SK-N-SH (cell line): Measurements from ENCODE around the gene TMEM248. TPM values are rescaled to one million over a fixed set of nuclear protein-coding genes. Genes with fewer than 3 reads are reported as not detected.
"Not testable (repeated sequence)": the region's sequence is repeated elsewhere in the genome, so short reads cannot be mapped to it uniquely, and the experiment has no call there.

Source experiments
- CTCF ChIA-PET: fragments of 300-600, 350-600 bp; formaldehyde crosslinking; extraction: SDS; loops from one replicate; lab custom pipeline; 2021; lab: Yijun Ruan, JAX
- POLR2A ChIA-PET: fragments of 350-600 bp; sonication (Branson Sonifier 250); formaldehyde crosslinking; extraction: SDS; loops from one replicate; lab custom pipeline; 2020; ENCODE audit warnings: antibody characterized with exemption, inconsistent platforms; lab: Yijun Ruan, JAX
- DNase-seq: peaks from one replicate; pipeline ENCODE4 v3.0.0; 2012
- H2AFZ ChIP-seq: fragments of 200-600 bp; sonication (generic); 2 replicates; pipeline ENCODE4 v1.8.1; 2016; ENCODE audit warnings: antibody characterized with exemption, mild to moderate bottlenecking, low read depth
- H3F3A ChIP-seq: fragments of 200-600 bp; sonication (generic); replicated peaks from 2 replicates; pipeline ENCODE3; 2016; ENCODE audit warnings: antibody characterized with exemption, mild to moderate bottlenecking; ENCODE audit not compliant: insufficient read depth
- H3K27ac ChIP-seq, 2 experiments: fragments of 200-500 bp in 1 of 2; fragments of 200-600 bp in 1 of 2; sonication (Bioruptor generic) in 1 of 2; sonication (generic), shearing (Covaris generic) in 1 of 2; 2 replicates each; pipeline versions ENCODE4 v1.5.1 to v1.6.1; 2014 to 2016; ENCODE audit warnings: low read depth in 2 of 2, inconsistent platforms in 1 of 2, low read length in 1 of 2, mild to moderate bottlenecking in 1 of 2, mixed read lengths in 1 of 2
- H3K27me3 ChIP-seq: fragments of 200-600 bp; sonication (generic), shearing (Covaris generic); 2 replicates; pipeline ENCODE4 v1.6.1; 2016; ENCODE audit warnings: mixed run types; ENCODE audit not compliant: insufficient read depth
- H3K36me3 ChIP-seq, 2 experiments: fragments of 200-500 bp in 1 of 2; fragments of 200-600 bp in 1 of 2; sonication (Bioruptor generic) in 1 of 2; sonication (generic) in 1 of 2; replicated peaks in 1 of 2; 2 replicates each; pipeline versions ENCODE3 to v1.5.1; 2014 to 2016; ENCODE audit warnings: low read length in 1 of 2, mild to moderate bottlenecking in 1 of 2; ENCODE audit not compliant: insufficient read depth in 2 of 2, control insufficient read depth in 1 of 2
- H3K4me1 ChIP-seq, 2 experiments: fragments of 200-500 bp in 1 of 2; fragments of 200-600 bp in 1 of 2; sonication (Bioruptor generic) in 1 of 2; sonication (generic), shearing (Covaris generic) in 1 of 2; 2 replicates each; pipeline versions ENCODE4 v1.5.1 to v1.6.1; 2014 to 2016; ENCODE audit warnings: low read depth in 1 of 2, low read length in 1 of 2, mixed run types in 1 of 2; ENCODE audit not compliant: insufficient read depth in 2 of 2, control insufficient read depth in 1 of 2
- H3K4me2 ChIP-seq: fragments of 200-600 bp; sonication (generic), shearing (Covaris generic); 2 replicates; pipeline ENCODE4 v1.6.1; 2017; ENCODE audit warnings: mixed run types
- H3K4me3 ChIP-seq, 2 experiments: fragments of 200-500 bp in 1 of 2; fragments of 200-600 bp in 1 of 2; sonication (Bioruptor generic) in 1 of 2; sonication (generic), shearing (Covaris generic) in 1 of 2; 2 replicates each; pipeline versions ENCODE4 v1.5.1 to v1.8.1; 2014 to 2016; ENCODE audit warnings: low read depth in 2 of 2, inconsistent platforms in 1 of 2, low read length in 1 of 2, mild to moderate bottlenecking in 1 of 2, mixed read lengths in 1 of 2, moderate library complexity in 1 of 2
- H3K79me2 ChIP-seq: fragments of 200-600 bp; sonication (generic); 2 replicates; pipeline ENCODE4 v1.8.1; 2017; ENCODE audit warnings: mild to moderate bottlenecking; ENCODE audit not compliant: insufficient read depth
- H3K9ac ChIP-seq: fragments of 200-600 bp; sonication (generic); 2 replicates; pipeline ENCODE4 v1.6.1; 2017; ENCODE audit warnings: mixed run types
- H3K9me2 ChIP-seq: fragments of 200-600 bp; sonication (generic); 2 replicates; pipeline ENCODE4 v1.6.1; 2017; ENCODE audit warnings: mixed run types
- H3K9me3 ChIP-seq: fragments of 200-600 bp; sonication (generic); 2 replicates; pipeline ENCODE4 v1.6.1; 2017; ENCODE audit warnings: mixed run types, mild to moderate bottlenecking, moderate library complexity
- H4K20me1 ChIP-seq: fragments of 200-600 bp; sonication (generic); 2 replicates; pipeline ENCODE4 v1.6.1; 2017; ENCODE audit warnings: mild to moderate bottlenecking, mixed run types; ENCODE audit not compliant: insufficient read depth
- CHD2 ChIP-seq: fragments of 150-350 bp; IDR thresholded peaks from 2 replicates; pipeline ENCODE4 v1.6.1; 2018; ENCODE audit warnings: low read length; ENCODE audit not compliant: partially characterized antibody
- EZH2phosphoT487 ChIP-seq: fragments of 200-600 bp; sonication (generic); IDR thresholded peaks from 2 replicates; pipeline ENCODE4 v1.6.1; 2017; ENCODE audit warnings: low read depth, mixed run types, mild to moderate bottlenecking, antibody characterized with exemption, moderate library complexity, borderline replicate concordance
- FOSL2 ChIP-seq: IDR thresholded peaks from 2 replicates; pipeline ENCODE4 v1.4.0; 2012; ENCODE audit warnings: low read depth, mild to moderate bottlenecking, moderate library complexity, borderline replicate concordance
- MAX ChIP-seq: IDR thresholded peaks from 2 replicates; pipeline ENCODE4 v1.4.0; 2012; ENCODE audit warnings: low read depth
- NFIC ChIP-seq: IDR thresholded peaks from 2 replicates; pipeline ENCODE4 v1.4.0; 2012; ENCODE audit warnings: borderline replicate concordance
- NRF1 ChIP-seq: IDR thresholded peaks from 2 replicates; pipeline ENCODE4 v1.6.1; 2012; ENCODE audit warnings: low read depth, mild to moderate bottlenecking, low read length
- USF2 ChIP-seq: fragments of 150-350 bp; IDR thresholded peaks from 2 replicates; pipeline ENCODE4 v1.6.1; 2017; ENCODE audit warnings: antibody characterized with exemption, low read length, low read depth, borderline replicate concordance
- WGBS: methylation state at CpG from one replicate; pipeline ENCODE4 v1.1.6; 2017; ENCODE audit warnings: low lambda C conversion rate; 5-methylcytosine and 5-hydroxymethylcytosine counted together
- polyA plus RNA-seq, 3 experiments: library from polyadenylated mRNA; depleted of rRNA; stranded (reverse); fragments of >200 nt; gene quantifications; 2 replicates each; pipeline ENCODE4 v1.2.3, GENCODE V29; 2012

Gene TMEM248
- polyA plus RNA-seq, 1 of the 3 experiments (the other 2 are of a cell fraction): 185 TPM

GRCh38 chr7:66873476-66873875 is 47.5 kb upstream of the TMEM248 start:
- no peaks in the 10 kb centered on the region for H4K20me1 ChIP-seq
- DNase-seq: no peak
- H3K27ac ChIP-seq: no peak overlapping the region
- H3K4me2 ChIP-seq: no peak overlapping the region
- H3K27me3 ChIP-seq: no peaks in the 10 kb centered on the region
- peaks cover 0 to 17% of the 10 kb centered on the region in 2 experiments for H3K36me3 ChIP-seq
- no peaks in the 10 kb centered on the region for H3F3A ChIP-seq
- POLR2A ChIA-PET: no interaction called here
- H2AFZ ChIP-seq: no peak overlapping the region
- H3K9ac ChIP-seq: no peak overlapping the region
- no peaks in the 10 kb centered on the region for H3K4me1 ChIP-seq
- no peaks in the 10 kb centered on the region for H3K9me2 ChIP-seq
- WGBS: 94% methylated on average over 3 of the region's 3 CpGs
- H3K9me3 ChIP-seq: no peaks in the 10 kb centered on the region
- TF ChIP-seq USF2 (no peak), NRF1 (no peak)
- no peak overlapping the region for H3K4me3 ChIP-seq
- CTCF ChIA-PET: interaction anchor here (0.8 kb wide), 1 partner anchor 10 kb away, joined by 3 read pairs; no protein-coding TSS in a partner anchor
- no peaks in the 10 kb centered on the region for H3K79me2 ChIP-seq

DNA sequence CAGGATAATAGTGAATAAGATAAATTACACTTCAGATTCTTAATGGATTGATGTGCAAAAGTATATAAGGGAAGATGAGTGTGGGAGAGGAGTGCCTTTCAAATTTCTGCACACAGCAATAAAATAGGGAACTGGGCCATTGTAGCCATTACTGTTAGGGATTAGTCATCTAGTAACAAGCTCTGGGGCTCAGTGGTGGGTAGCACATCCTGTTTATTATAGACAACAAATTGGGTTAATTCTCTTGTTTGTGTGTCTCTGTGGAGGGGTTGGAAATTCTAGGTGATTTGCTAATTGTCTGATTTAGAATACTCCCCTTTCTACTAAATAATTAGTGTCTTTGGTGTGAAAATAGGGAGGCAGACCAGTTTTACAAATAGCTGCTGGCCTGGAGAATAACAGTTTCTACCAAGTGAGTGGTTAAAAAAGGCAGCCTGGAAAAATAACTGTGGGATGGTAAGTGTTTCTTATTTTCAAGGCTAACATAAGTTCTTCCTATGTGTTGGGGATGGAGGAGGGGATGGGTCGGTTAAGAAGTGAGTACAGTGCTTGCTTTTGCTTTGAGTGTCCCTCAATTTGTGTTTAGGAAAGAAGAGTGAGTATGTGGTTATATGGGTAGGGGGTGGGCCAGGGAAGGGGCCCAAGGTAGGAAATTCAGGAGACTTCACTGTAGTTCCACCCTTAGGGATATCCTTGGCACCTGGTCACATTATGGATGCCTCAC is 43.3 kb upstream of the TMEM248 start:
- H3K9me3 ChIP-seq: no peaks in the 10 kb centered on the region
- H3K4me3 ChIP-seq: no peak overlapping the region
- H2AFZ ChIP-seq: no peak overlapping the region
- H3K36me3 ChIP-seq: peaks cover 6 to 30% of the 10 kb centered on the region in 2 experiments
- H3K27me3 ChIP-seq: no peaks in the 10 kb centered on the region
- H3K27ac ChIP-seq: no peak overlapping the region
- ChIA-PET POLR2A (no interaction called here), CTCF (no interaction called here)
- no peak overlapping the region for H3K4me2 ChIP-seq
- H3K79me2 ChIP-seq: no peaks in the 10 kb centered on the region
- H4K20me1 ChIP-seq: no peaks in the 10 kb centered on the region
- no peaks in the 10 kb centered on the region for H3K4me1 ChIP-seq
- H3F3A ChIP-seq: no peaks in the 10 kb centered on the region
- no peak for DNase-seq
- 95% methylated on average over 1 of the region's 1 CpG for WGBS
- no peaks in the 10 kb centered on the region for H3K9me2 ChIP-seq
- no peak overlapping the region for H3K9ac ChIP-seq
- TF ChIP-seq EZH2phosphoT487 (no peak), FOSL2 (no peak), CHD2 (no peak), MAX (no peak), NFIC (no peak)

DNA sequence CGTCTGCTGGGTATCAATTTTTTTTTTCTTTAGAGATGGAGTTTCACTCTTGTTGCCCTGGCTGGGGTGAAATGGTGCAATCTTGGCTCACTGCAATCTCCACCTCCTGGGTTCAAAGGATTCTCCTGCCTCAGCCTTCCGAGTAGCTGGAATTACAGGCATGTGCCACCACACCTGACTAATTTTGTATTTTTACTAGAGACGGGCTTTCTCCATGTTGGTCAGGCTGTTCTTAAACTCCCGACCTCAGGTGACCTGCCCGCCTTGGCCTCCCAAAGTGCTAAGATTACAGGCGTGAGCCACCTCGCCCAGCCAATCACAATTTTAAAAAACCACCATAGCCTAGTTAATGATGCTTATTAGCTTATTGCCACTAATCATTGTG is 42.7 kb upstream of the TMEM248 start:
- POLR2A ChIA-PET: not testable (repeated sequence)

More for the DNA sequence above, 42.7 kb upstream of the TMEM248 start:
- H3K9ac ChIP-seq, H3K4me1 ChIP-seq, H3K4me3 ChIP-seq, H3K9me2 ChIP-seq, H3K27ac ChIP-seq, DNase-seq, H3K79me2 ChIP-seq, H3F3A ChIP-seq, H3K9me3 ChIP-seq, H3K27me3 ChIP-seq, H2AFZ ChIP-seq, H4K20me1 ChIP-seq, CTCF ChIA-PET, H3K4me2 ChIP-seq: not testable (repeated sequence)
- peaks cover 6 to 35% of the 10 kb centered on the region in 2 experiments for H3K36me3 ChIP-seq
- 96% methylated on average over 7 of the region's 7 CpGs for WGBS
